Upper lobe of left lung (tissue), 6 donors: Measurements from ENCODE around the gene ZNF594. TPM values are rescaled to one million over a fixed set of nuclear protein-coding genes. Genes with fewer than 3 reads are reported as not detected.

Experiments
- ATAC-seq, 2 donors: fragments of 200-7000 bp; cut with Tn5 transposase; one replicate each; pipeline ENCODE4 v1.9.1; 2022; ENCODE audit warnings: mild to moderate bottlenecking in 2 of 2, moderate library complexity in 2 of 2; ENCODE audit not compliant: low FRiP score in 2 of 2
- DNase-seq, 2 donors: peaks; one replicate each; pipeline ENCODE4 v3.0.0-alpha.2; 2019 to 2020
- H3K27ac ChIP-seq, 4 donors: fragments of 200-600 bp; sonication (generic); one replicate each; pipeline ENCODE4 v1.5.1; 2016 to 2019
- H3K27me3 ChIP-seq, 4 donors: fragments of 200-600 bp; sonication (generic); one replicate each; pipeline ENCODE4 v1.5.1; 2017 to 2019
- H3K36me3 ChIP-seq, 4 donors: fragments of 200-600 bp; sonication (generic); one replicate each; pipeline ENCODE4 v1.5.1; 2016 to 2019
- H3K4me1 ChIP-seq, 4 donors: fragments of 200-600 bp; sonication (generic); one replicate each; pipeline ENCODE4 v1.5.1; 2018 to 2019
- H3K4me3 ChIP-seq, 4 donors: fragments of 200-600 bp; sonication (generic); one replicate each; pipeline ENCODE4 v1.5.1; 2017 to 2019; ENCODE audit warnings: mild to moderate bottlenecking in 2 of 4, moderate library complexity in 1 of 4
- H3K9me3 ChIP-seq, 4 donors: fragments of 200-600 bp; sonication (generic); one replicate each; pipeline ENCODE4 v1.5.1; 2018 to 2019
- EP300 ChIP-seq, 4 donors: sonication (generic); formaldehyde crosslinking; IDR thresholded peaks; one replicate each; pipeline ENCODE4 v1.5.1; 2017; ENCODE audit warnings: antibody characterized with exemption in 4 of 4, control low read depth in 2 of 4
- POLR2A ChIP-seq, 4 donors: fragments of 450-650 bp; IDR thresholded peaks; one replicate each; pipeline ENCODE4 v1.5.1; 2016 to 2017; ENCODE audit warnings: antibody characterized with exemption in 4 of 4, mild to moderate bottlenecking in 2 of 4
- POLR2AphosphoS5 ChIP-seq, 2 donors: sonication (generic); formaldehyde crosslinking; IDR thresholded peaks; one replicate each; pipeline ENCODE4 v1.5.1; 2017; ENCODE audit warnings: antibody characterized with exemption in 2 of 2
- WGBS, 2 donors: methylation state at CpG; one replicate each; pipeline ENCODE4 v1.1.5; 2017 to 2018; 5-methylcytosine and 5-hydroxymethylcytosine counted together
- total RNA-seq, 6 donors: library from RNA; depleted of rRNA in 4 of 6; stranded (reverse); fragments of >200 nt in 4 of 6; gene quantifications; one replicate each; pipeline versions ENCODE4 v1.1.0 to v1.2.1, GENCODE V29; 2016 to 2021
- TF ChIP-seq, protein P1 (sequence below), 6 experiments: fragments of 450-650 bp in 4 of 6; fragments of 200-600 bp in 2 of 6; sonication (generic) in 2 of 6; IDR thresholded peaks; one replicate each; pipeline ENCODE4 v1.5.1; 2016 to 2019; ENCODE audit warnings: antibody characterized with exemption in 6 of 6
- donor health status: DM: no; HTN: no; CAD: no; lungs with moderate emphysema.
- donor health status: DM: no; HTN: yes; CAD: no; lungs with severe emphysema.

ZNF594 gene
- total RNA-seq, 6 donors from 2014 or later, result 4.9 to 29.3 (median 10.4) TPM

DNA sequence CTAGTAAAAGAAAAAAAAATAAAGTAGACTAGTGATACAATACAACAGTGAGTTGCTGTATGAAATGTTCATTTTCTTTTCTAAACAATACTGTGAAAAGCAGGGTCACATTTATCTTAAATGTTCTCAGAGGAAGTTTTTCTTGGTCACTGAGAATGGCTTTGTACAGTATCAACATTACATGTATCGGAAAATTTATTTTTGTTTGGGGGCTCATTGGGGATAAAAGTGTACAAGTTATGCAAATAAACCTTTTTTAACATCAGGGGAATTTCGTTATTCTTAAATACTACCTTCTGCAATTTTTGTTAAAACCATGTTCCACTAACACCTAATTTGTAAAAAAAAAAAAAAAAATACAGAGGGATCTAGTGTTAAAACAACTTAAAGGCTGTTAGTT, 8.7 kb upstream of the ZNF594 start:
- peaks cover 0 to 5% (median 0%) of the 10 kb centered on the region in 4 donors for H3K4me1 ChIP-seq
- no peak for DNase-seq
- no peak for ATAC-seq
- H3K36me3 ChIP-seq, result no peaks in the 10 kb centered on the region
- 70 to 80% methylated on average over 2 of the region's 2 CpGs for WGBS, 2 donors
- TF ChIP-seq POLR2AphosphoS5 (IDR thresholded peaks at IDR 0.05) (no peak), EP300 (IDR thresholded peaks at IDR 0.05) (no peak), POLR2A (IDR thresholded peaks at IDR 0.05) (no peak)
- TF ChIP-seq, protein P1, sequence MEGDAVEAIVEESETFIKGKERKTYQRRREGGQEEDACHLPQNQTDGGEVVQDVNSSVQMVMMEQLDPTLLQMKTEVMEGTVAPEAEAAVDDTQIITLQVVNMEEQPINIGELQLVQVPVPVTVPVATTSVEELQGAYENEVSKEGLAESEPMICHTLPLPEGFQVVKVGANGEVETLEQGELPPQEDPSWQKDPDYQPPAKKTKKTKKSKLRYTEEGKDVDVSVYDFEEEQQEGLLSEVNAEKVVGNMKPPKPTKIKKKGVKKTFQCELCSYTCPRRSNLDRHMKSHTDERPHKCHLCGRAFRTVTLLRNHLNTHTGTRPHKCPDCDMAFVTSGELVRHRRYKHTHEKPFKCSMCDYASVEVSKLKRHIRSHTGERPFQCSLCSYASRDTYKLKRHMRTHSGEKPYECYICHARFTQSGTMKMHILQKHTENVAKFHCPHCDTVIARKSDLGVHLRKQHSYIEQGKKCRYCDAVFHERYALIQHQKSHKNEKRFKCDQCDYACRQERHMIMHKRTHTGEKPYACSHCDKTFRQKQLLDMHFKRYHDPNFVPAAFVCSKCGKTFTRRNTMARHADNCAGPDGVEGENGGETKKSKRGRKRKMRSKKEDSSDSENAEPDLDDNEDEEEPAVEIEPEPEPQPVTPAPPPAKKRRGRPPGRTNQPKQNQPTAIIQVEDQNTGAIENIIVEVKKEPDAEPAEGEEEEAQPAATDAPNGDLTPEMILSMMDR (IDR thresholded peaks at IDR 0.05), result no peak
- no peaks in the 10 kb centered on the region for H3K9me3 ChIP-seq
- H3K27ac ChIP-seq, result no peak overlapping the region
- H3K27me3 ChIP-seq, result no peaks in the 10 kb centered on the region
- H3K4me3 ChIP-seq, result no peak overlapping the region

DNA sequence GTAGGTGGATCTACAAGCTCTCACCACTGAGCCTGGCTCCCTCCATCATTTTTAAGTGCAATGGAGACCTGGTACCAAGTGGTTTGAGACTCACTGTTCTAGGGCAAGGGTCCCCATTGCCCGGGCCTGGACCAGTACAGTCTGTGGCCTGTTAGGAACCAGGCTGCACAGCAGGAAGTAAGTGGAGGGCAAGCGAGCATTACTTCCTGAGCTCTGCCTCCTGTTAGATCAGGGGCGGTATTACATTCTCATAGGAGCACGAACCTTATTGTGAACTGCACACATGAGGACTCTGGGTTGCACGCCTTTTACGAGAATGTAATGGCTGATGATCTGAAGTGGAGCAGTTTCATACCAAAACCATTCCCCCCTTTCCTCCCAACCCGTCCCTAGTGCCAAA, 6.8 kb upstream of the ZNF594 start:
- Histone ChIP-seq H3K9me3 (no peaks in the 10 kb centered on the region), H3K36me3 (no peaks in the 10 kb centered on the region), H3K27ac (no peak overlapping the region), H3K4me1 (peaks cover 0 to under 1% (median 0%) of the 10 kb centered on the region in 4 donors), H3K27me3 (no peaks in the 10 kb centered on the region), H3K4me3 (no peak overlapping the region)
- no peak for ATAC-seq
- no peak for DNase-seq
- 83 to 85% methylated on average over 7 of the region's 7 CpGs for WGBS, 2 donors
- TF ChIP-seq EP300 (IDR thresholded peaks at IDR 0.05) (no peak), POLR2AphosphoS5 (IDR thresholded peaks at IDR 0.05) (no peak), POLR2A (IDR thresholded peaks at IDR 0.05) (no peak)
- TF ChIP-seq, protein P1 (IDR thresholded peaks at IDR 0.05), result no peak

DNA sequence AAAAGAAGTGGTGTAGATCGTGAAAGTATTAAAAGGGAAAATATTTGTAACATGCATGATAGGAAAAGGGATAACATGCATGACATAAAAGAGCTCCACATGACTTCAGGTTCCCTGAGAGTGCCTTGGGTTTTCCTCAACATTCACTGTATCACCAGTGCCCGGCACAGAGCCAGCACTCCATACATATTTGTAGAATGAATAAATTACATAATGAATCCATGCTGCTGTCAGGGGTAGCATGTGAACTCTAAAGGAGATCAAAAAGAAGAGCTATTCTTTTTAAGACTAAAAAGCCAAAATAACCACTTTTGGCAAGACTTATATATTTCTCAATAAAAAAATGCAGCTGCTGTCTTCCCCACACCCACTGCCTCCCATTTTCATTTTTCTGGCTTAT, 2.7 kb upstream of the ZNF594 start:
- Histone ChIP-seq H3K4me3 (no peak overlapping the region), H3K4me1 (peaks cover 11 to 19% (median 13%) of the 10 kb centered on the region in 4 donors), H3K36me3 (peaks cover 0 to 3% (median under 1%) of the 10 kb centered on the region in 4 donors), H3K27ac (no peak overlapping the region), H3K27me3 (no peaks in the 10 kb centered on the region), H3K9me3 (peaks cover 0 to 10% (median 5%) of the 10 kb centered on the region in 4 donors)
- ATAC-seq (no peak), DNase-seq (no peak)
- WGBS, 2 donors, result 83 to 85% methylated on average over 2 of the region's 2 CpGs
- TF ChIP-seq POLR2AphosphoS5 (IDR thresholded peaks at IDR 0.05), result no peak

DNA sequence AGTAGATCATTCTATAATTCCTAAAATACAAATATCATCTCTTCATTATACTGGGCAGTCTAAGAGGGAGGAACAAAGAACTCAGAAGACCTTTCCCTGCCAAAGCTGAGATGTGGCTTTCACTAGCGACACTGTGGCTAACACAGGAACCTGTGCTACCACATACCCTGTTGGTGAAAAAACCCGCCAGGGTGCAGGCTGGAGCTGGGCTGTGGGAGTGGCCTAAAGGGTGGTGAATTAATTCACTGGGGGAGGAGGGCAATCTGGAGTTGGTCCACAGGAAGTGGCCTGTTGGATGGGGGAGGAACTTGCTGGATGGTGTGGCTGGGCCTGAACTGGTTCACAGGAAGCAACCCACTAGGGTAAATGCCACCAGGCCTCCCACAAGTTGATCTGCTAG, 7.4 kb downstream of the ZNF594 start:
- H3K27ac ChIP-seq, result no peak overlapping the region
- peaks cover 74 to 97% (median 93%) of the 10 kb centered on the region in 4 donors for H3K9me3 ChIP-seq
- no peak overlapping the region for H3K4me3 ChIP-seq
- H3K27me3 ChIP-seq, result no peaks in the 10 kb centered on the region
- ATAC-seq (no peak), DNase-seq (no peak)
- no peaks in the 10 kb centered on the region for H3K4me1 ChIP-seq
- TF ChIP-seq POLR2A (IDR thresholded peaks at IDR 0.05) (no peak), EP300 (IDR thresholded peaks at IDR 0.05) (no peak), POLR2AphosphoS5 (IDR thresholded peaks at IDR 0.05) (no peak)
- TF ChIP-seq, protein P1 (IDR thresholded peaks at IDR 0.05), result no peak
- H3K36me3 ChIP-seq, result peaks cover 0 to 16% (median 6%) of the 10 kb centered on the region in 4 donors
- 81 to 95% methylated on average over 2 of the region's 2 CpGs for WGBS, 2 donors

DNA sequence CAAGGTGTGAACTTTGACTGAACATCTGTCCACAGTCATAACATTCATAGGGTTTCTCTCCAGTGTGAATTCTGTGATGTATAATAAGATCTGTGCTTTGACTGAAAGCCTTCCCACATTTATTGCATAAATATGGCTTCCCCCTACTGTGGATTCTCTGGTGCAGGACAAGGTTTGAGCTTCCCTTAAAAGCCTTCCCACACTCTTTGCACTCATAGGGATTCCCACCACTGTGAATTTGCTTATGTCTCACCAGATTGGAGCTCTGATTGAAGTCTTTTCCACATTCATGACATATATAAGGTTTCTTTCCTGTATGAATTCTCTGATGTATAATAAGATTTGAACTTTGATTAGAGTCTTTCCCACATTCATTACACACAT, 8.3 kb downstream of the ZNF594 start:
- DNase-seq (no peak), ATAC-seq (no peak)
- no peaks in the 10 kb centered on the region for H3K27me3 ChIP-seq
- no peak overlapping the region for H3K27ac ChIP-seq
- no peaks in the 10 kb centered on the region for H3K4me1 ChIP-seq
- no peak overlapping the region for H3K4me3 ChIP-seq
- TF ChIP-seq POLR2AphosphoS5 (IDR thresholded peaks at IDR 0.05), result no peak
- TF ChIP-seq, protein P1 (IDR thresholded peaks at IDR 0.05), result no peak
- no peak for TF ChIP-seq EP300 (IDR thresholded peaks at IDR 0.05)
- no peak for TF ChIP-seq POLR2A (IDR thresholded peaks at IDR 0.05)
- peaks cover 0 to 16% (median 4%) of the 10 kb centered on the region in 4 donors for H3K36me3 ChIP-seq
- H3K9me3 ChIP-seq, result peaks cover 80 to 98% (median 97%) of the 10 kb centered on the region in 4 donors
